DMS53 treated with DMSO at 0.1 percent for 48 hours (cell line): Measurements from ENCODE around the gene MST1R.

Source experiments
- DNase-seq: peaks from one replicate; lab custom pipeline; 2025; ENCODE audit not compliant: unreplicated experiment; lab: John Stamatoyannopoulos, UW

Gene MST1R

DNA sequence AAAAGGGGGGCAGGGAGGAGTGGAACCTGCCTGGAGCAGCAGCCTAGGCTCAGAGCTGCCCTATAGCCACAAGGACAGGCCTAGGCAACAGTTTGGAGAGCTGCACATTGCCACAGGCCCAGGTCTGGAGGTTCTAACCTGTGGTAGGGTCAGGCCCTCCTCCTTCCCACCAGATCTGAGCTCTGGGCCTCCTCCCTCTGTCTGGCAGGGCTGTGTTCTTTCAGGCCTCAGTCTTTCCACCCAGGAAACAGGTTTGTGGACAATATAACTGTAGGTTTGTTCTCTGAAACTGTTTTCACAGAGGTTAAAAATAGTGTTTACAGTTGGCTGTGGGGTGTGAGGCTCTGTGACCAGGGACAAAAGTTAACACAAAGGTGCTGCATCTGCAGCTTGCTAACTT is 25.0 kb downstream of the MST1R start:
- DNase-seq: no peak

DNA sequence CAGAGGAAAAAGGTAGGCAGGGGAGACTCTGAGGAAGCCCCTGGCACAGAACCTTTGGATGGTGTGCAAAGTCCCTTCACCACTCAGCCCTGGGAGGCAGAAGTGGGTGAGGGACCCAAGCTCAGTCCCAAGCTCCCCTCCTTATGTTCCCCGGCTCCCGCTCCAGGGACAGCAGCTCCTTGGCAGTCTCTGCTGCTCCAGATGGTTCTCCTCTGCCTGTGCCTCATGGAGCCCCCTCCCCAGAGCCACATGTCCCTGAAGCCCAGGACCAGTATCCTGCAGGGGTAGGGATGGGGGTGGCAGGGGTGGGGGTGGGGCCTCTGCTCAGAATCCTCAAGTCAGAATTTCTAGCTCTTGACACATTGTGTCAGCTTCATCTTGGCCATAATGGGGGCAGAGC is 26.0 kb downstream of the MST1R start:
- no peak for DNase-seq

DNA sequence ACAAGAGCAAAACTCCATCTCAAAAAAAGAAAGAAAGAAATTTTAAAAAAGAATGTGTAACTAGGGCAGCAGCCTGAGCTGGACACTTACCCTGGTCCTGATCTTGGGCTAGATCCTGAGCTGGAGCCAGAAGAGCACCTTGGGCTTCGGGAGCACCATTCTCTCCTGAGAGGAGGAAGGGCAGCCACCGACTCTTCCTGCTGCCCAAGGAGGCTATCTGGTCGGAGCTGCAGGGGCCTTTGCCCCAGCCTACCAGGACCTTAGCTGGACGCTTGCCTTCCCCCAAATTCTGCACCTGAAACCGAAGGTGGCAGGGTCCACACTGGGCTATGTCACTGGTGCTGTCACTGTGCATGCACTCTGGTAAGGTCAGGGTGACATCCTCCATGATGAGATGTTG is 27.1 kb downstream of the MST1R start:
- DNase-seq: no peak

DNA sequence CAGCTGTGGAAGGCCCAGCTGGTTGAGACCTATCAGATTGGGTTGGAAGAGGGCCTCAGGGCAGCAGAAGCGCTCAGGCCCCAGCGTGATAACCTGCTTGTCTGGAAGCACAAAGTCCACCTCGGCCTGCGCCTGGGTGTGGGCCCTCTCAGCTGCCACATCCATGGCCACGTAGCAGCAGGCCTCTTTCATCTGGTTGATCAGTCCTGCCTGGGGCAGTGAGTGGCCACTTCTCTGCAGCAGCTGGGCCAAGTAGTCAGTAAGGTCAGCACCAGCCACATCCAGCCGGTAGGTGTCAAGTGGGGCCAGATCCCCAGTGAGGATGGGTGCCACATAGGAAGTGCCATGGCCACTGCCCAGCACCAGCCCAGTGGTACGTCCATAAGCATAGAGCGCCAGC is 30.1 kb downstream of the MST1R start:
- no peak for DNase-seq

DNA sequence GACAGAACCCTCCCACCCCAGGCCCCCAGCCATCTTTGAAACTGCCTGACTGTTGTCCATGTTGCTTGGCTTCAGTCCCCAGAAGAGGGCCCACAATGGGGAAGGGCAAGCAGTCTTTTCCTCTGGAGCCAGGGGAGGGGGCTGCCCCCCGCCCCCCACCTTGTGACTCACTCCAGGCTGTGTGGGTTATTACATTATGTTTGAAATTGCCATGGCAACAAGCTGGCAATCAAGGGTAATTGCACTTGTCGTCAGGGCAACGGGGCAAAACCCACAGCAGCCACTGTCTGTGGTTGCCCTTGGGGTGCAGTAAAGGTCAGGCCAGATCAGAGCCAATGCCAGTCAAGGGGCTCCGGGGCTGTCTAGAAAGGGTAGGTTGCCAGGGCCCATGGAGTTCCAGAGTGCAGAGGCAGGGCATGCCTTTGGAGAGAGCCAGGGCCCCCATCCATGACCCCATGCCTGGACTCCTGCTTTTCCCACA is 30.8 kb downstream of the MST1R start:
- no peak for DNase-seq

DNA sequence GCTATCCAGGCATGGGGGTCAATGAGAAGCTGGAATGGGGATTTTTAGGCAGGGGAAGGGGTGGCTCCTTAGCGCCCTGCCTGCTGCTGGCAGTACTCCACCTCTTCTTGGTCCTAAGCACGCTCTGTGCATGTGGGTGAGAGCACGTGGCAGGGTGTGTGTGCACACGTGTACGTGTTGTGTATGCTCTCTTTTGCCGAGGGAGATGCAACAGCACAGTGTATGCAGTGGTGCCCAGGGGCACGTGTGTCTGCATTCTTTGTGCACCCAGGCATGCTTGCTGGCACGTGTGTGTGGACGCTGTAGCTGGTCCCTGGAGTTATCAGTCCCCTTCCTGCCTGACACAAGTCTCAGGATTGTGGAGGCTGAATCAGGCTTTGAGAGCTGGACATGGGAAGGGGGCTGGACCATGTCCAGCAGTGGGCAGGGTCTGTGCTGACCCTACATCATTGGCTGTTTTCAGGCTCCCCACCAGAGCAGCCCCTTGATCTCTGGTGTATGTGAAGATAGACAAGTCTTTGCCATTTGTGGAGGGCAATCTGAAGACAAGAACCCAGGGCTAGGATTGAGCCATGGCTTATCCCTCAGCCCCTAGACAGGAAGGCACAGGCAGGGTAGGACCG is 32.0 kb downstream of the MST1R start:
- DNase-seq: no peak

DNA sequence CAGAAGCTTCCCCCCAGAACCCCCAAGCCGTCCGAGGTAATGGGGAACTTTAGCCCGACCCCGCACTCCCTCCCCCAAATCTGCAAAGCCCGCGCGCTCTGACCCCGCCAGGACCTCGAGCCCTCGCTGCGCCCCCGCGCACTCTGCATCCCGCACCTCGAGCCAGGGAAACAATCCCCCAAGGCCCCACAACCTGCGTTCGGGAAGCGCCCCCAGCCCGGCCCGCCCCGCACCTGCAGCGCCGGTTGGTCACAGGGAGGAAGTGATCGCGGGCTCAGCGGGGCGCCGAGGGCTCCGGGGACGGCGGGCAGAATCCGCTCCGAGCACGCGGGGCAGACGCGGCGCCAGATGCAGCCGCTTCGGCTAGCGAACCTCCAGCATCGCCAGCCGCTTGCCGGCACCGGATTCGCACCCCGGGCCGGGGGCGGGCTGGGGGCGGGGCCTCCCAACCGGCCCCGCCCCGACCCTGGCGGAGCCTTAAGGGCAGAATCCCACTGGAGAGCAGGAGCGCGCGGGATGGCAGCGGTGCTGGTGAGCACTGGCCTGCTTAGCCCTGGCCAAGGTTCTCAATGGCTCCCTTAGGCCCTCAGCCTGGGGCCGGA is 34.0 kb downstream of the MST1R start, which contains the start of gene CAMKV:
Gene CAMKV (minus strand): TSS at position 382 of the 602 bp plus-strand sequence. CDS start 7,518 bp downstream, outside the sequence.
- DNase-seq: no peak

DNA sequence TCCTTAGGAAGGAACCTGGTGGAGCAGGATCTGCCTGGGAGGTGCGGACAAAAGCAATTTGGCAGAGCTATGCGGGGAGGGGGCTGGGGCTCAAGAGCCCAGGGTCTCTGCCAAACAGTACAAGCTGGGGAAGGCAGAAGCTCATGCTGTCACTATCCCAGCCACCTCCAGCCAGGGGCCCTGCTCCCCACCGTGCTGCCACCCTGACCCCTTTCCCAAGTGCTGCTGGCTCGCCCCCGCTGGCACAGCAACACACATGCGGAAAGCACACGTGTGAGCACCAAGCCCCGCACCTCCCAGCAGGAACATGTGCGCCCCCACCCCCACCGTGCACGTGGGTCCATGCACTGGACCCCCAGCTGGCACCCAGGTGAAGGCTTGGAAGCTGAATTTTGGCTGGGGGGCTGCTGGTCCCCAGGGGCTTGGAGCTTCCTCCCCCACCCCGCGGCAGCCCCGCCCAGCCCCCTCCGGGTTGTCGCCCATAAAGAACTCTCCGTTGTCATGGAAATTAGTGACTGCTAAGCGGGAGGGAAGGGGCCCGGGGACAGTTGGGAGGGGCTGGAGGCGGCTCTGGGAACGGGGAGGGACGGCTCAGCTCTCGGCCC is 34.7 kb downstream of the MST1R start:
- no peak for DNase-seq

DNA sequence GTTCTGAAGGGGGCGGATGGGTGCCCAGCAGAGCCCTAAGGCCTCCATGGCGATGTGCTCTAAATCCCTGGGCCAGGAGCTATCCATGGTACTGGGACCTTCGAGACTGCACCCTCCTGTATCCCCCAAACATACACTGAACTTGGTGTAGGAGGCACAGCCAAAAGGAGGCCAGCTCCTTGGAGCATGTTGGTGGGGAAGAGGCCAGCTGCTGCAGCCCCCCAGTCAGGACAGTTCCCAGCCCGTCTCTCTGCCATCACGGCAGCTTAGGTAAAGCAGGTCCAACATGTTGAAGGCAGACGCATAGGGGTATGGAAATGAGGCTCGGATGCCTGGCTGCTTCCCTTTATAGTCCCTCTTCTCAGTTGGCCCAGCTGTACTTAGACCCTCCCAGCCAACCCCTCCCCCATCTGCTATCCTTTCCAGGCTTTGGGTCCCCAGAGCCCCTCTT is 35.8 kb downstream of the MST1R start:
- no peak for DNase-seq

DNA sequence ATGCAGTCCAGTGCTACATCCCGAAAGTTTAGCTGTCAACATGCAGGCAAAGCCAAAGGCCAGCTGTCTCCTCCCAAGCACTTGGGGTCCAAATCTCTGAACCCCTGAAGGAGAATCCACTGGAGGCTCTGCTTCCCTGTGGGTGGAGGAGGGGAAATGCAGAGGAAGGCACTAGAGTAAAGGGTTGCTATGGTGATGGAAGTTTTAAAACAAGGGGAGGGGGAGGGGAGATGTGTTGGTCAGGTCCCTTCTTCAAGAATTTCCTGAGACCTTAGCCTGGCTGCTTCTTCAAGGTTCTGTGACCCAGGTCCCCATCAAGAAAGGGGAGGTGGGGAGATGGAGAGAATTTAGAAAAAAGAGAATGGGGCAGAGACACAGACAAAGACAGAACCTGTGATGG is 36.3 kb downstream of the MST1R start:
- DNase-seq: no peak

DNA sequence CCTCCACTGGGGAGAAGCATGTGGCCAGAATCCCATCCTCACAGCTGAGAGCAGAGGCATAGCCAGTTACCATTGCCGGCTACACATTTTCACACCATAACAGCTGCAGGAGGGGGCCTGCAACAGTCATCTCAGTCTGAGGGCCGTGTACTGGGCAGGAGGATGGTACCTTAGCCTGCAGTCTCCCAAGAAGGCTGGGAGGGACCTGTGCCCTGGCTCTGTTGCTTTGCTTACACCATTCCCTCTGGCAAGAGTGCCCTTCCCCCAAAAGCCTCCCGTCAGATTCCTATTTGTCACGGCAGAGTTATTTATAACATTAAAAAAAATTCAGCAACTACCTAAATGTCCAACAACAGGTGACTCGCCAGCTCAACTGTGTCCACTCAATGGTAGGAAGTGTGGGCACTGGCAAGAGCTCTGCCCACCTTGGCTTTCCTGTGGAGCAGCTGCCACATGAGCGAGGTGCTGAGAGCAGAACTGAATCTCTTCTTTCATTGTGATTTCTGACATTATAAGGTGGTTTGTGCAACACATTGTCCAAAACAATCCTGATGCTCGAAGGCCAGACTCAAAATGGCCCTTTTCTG is 38.4 kb downstream of the MST1R start:
- DNase-seq: no peak

DNA sequence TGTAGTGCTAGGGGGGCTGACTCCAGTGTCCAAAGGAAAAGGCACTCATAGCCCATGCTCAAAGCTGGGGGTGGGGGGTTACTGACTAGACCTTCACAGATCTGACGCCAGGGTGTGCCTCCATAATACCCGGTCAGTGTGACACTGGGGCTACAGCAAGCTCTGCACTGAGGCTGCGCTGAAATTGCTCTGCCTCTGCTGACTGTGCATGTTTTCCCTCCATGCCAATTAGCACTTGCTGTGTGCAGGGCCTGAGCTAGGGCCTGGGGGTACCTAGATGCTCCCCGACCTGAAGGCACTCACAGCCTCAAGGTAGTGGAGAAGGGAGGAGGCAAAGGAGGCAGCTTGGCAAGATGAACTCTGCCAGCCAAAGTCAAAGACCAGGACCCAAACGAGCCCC is 39.2 kb downstream of the MST1R start:
- DNase-seq: no peak

DNA sequence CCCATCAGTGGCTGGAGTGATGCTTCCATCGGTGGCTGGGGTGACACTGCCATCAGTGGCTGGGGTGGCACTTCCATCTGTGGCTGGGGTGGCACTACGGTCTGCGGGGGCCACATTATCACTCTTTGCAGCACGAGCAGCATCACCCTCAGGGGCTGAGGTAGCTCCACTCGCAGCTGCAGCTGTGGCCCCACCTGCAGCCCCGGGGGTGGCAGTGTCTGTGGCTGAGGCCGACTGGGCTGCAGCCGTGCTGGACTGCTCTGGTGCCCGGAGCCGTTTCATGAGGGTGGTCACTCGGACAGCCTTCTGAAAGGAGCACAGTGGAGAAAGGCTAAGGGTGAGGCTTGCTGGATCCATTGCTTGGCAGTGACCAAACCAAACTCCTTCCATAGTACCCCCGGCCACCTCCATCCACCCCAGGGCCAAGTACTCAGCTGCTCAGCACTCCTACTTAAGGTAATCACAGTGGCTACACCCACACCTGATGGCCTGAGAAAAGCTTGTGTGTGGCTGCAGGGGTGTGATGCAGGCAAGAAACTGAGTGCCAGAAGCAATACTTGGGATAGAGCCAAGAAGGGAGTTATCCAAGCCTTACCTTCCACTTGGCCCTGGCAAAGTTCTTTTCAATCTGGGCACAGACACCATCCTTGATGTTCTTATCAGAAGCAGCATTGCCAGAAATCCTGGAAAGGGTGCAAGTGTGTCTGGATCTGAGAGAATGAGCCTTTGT is 43.9 kb downstream of the MST1R start:
- DNase-seq: no peak

DNA sequence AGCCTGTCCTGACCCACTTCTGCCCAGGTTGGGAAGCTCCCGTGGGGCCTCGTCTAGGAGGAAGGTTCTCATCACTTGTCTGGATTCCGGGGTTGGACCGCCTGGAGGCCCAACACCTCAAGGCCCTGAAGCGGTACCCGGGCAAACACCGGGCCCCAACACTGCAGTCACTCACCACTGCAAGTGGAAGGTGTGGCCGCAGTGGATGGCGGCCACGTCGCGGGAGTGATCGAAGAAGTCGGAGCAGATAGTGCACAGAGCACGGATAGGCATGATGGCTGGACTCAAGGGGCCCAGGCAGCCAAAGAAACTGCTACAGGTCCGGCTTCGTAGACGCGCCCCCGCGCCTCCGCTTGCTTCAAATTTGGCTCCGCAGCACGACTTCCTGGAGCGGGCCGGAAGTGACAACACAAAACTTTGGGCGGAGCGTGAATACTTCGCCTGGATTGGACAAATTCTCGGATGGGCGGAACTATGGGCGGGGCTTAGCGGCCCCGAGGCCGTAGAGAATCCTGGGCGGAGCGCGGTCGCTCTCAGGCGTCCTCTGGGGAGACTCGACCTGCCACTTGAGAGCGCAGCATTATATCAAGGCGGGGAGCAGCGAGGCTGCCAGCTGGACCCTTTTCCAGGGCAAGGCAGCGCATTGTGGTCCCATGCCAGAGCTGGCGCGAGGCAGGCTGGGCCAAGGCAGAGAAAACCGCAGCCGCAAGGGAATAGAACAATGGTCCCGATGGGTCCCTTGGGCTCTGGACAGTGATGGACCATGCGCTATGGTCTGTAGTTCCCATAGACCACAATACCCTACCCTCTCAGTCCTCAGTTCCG is 47.3 kb downstream of the MST1R start, which contains the start of gene TRAIP:
Gene TRAIP (minus strand): TSS at position 384 of the 825 bp plus-strand sequence. CDS start 111 bp downstream, at position 273.
- peak; percentile 45 for DNase-seq

DNA sequence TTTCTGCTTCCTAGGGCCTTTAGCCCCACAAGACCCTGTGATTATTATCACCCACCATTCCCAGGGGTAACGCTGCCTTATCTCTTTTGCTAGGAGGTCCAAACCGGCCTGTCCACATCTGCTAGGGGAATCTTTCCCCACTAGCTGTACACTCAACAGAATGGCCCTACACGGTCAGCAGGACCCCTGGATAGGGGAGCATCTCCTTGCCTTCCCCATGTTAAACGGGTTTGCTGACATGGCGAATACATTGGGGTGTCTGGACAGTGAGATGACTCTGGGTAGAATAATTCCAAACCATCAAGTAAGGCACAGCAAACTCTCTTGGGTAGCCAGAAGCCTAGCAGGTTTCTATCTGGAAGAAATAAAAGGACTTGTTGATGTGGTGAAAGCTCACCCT is 48.0 kb downstream of the MST1R start:
- no peak for DNase-seq

DNA sequence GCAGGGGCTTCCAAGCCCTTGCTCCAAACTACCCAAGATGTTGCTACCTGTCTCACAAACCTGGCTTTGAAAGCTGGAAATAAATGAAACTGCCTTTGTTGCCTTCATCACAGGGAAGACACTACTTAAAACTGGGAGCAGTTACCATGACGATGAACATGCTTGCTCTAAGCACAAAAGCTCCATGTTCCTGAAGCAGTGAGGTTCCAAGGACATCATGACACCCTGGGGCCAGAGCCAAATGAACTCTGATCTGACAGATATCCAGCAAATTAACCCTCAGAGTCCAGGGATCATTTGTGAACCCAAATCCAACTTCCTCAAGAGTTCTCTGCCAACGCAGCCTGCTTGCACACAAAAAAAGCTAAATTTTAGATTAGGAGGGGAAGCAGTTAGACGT is 58.0 kb downstream of the MST1R start:
- no peak for DNase-seq

DNA sequence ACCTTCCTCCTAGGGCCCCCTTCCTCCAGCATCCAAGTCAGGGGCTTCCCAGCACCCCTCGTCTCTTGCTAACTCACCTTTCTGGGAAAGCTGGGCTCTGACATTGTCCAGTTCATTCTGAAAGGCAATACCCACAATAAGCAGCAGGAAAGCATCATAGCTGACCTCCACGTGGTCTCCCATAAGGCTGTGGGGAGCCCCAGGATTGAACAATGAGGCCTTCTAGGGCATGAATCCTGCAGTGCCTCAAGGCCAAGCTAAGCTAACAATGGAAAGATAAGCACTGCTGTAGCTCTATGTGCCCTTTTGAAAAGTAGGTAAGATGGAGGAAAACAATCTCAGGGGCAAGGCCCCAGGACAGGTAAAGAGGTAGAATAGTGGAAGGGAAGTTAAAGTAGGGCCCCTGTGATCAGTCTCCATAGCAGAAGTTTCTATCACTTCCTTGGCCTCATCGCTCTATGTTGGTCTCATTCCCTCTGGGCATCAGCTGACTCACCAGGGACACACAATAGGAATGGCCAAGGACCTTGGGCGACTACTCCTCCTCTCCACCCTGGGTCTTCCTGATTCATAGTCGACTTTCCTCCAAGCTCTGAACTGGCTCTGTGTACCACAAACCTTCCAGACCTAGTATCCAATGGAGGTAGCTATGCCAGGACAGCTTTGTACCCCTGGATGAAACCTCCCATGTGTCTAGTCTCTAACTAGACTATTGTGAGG is 59.0 kb downstream of the MST1R start:
- no peak for DNase-seq

DNA sequence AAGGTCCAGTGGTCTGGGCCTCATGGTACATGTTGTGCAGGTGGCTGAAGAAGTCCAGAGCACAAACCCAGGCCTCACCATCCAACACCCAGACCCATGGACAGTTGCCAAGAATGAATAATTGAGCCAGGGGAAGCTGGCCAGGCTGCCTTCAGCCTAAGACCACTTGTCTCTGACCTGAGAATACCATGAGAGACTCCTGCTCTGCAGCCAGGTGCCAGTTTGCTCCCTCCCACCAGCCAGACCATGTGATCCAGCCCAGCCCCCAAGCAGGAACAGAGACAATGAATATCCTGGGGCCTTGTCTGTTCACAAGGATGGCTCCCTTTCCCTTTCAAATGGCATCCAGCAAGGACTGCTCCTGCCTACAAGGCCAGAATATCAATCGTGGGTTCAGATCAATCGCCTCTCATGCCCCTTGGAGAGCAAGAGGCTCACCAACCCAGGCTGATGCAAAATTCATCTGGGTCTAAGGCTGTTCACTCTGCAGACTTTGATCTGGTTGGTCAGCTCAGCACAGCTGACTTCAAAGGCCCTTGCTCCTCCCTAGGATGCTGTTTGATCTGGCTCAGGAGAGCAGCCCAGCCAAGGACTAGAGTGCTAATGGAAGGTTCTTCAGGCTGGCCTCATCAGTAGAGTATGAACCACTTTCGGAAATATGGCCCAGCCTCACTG is 60.7 kb downstream of the MST1R start:
- DNase-seq: no peak

DNA sequence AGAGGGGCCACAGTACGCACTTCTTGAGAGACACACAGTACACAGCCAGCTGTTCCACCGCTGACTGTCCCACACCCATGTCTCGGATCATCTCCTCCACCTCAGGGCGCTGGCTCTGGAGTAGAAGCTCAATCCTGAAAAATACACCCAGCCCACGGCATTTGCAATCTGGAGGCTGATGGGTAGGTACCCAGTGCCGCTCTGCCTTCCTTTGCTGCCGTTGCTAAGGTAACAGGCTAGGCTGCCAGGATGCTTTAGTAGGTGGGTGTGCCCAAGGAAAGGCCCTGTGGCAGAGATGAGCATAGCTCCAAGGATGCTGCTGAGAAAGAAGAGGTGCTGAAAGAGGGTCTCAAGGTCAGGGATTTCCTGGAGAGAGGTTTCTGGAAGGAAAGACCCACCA is 61.9 kb downstream of the MST1R start:
- no peak for DNase-seq
